ENCODE results near the gene PTPRD.

PTPRD gene

GRCh38 chr9:10237584-10237983 lies 375.2 kb downstream of the PTPRD start:
- H3K79me2 ChIP-seq (ENCODE audit: insufficient read depth, low read length), result no peaks in the 10 kb centered on the region
- no peaks in the 10 kb centered on the region for H3K4me1 ChIP-seq (ENCODE audit: insufficient read depth, low read length, poor library complexity, severe bottlenecking)
- no peaks in the 10 kb centered on the region for H3K9me2 ChIP-seq (replicated peaks; ENCODE audit: low read depth, low read length)
- H3K36me3 ChIP-seq (ENCODE audit: insufficient read depth, low read length), result no peaks in the 10 kb centered on the region
- no peaks in the 10 kb centered on the region for H3K9me3 ChIP-seq (ENCODE audit: insufficient read depth, low read depth, low read length)
- H2AFZ ChIP-seq (ENCODE audit: low read length), result no peak overlapping the region
- no peaks in the 10 kb centered on the region for H4K20me1 ChIP-seq (ENCODE audit: insufficient read depth, low read length, poor library complexity, severe bottlenecking)
- H3K9ac ChIP-seq (ENCODE audit: low read depth, low read length, poor library complexity, severe bottlenecking), result no peak overlapping the region
- H3F3A ChIP-seq (ENCODE audit: low read depth), result no peaks in the 10 kb centered on the region
- no peaks in the 10 kb centered on the region for H3K27me3 ChIP-seq (ENCODE audit: insufficient read depth, low read length, poor library complexity, severe bottlenecking)
- H3K4me2 ChIP-seq (ENCODE audit: low read depth, low read length, poor library complexity, severe bottlenecking), result no peak overlapping the region
- TF ChIP-seq CTCF (conservative IDR thresholded peaks at IDR 0.05; ENCODE audit: low read length), result no peak
- TF ChIP-seq EZH2phosphoT487 (IDR thresholded peaks at IDR 0.05; ENCODE audit: borderline replicate concordance), result no peak
- no peak overlapping the region for H3K4me3 ChIP-seq (ENCODE audit: low read length, poor library complexity, severe bottlenecking)

GRCh38 chr9:10236161-10236560 lies 376.6 kb downstream of the PTPRD start:
- no peaks in the 10 kb centered on the region for H3K36me3 ChIP-seq (ENCODE audit: insufficient read depth, low read length)
- H3K9me3 ChIP-seq (ENCODE audit: insufficient read depth, low read depth, low read length), result no peaks in the 10 kb centered on the region
- H2AFZ ChIP-seq (ENCODE audit: low read length), result no peak overlapping the region
- H3K27me3 ChIP-seq (ENCODE audit: insufficient read depth, low read length, poor library complexity, severe bottlenecking), result no peaks in the 10 kb centered on the region
- TF ChIP-seq CTCF (conservative IDR thresholded peaks at IDR 0.05; ENCODE audit: low read length) (no peak), EZH2phosphoT487 (IDR thresholded peaks at IDR 0.05; ENCODE audit: borderline replicate concordance) (no peak)
- no peak overlapping the region for H3K4me2 ChIP-seq (ENCODE audit: low read depth, low read length, poor library complexity, severe bottlenecking)
- no peak overlapping the region for H3K9ac ChIP-seq (ENCODE audit: low read depth, low read length, poor library complexity, severe bottlenecking)
- no peaks in the 10 kb centered on the region for H3K4me1 ChIP-seq (ENCODE audit: insufficient read depth, low read length, poor library complexity, severe bottlenecking)
- no peak overlapping the region for H3K4me3 ChIP-seq (ENCODE audit: low read length, poor library complexity, severe bottlenecking)
- H3K9me2 ChIP-seq (replicated peaks; ENCODE audit: low read depth, low read length), result no peaks in the 10 kb centered on the region
- no peaks in the 10 kb centered on the region for H4K20me1 ChIP-seq (ENCODE audit: insufficient read depth, low read length, poor library complexity, severe bottlenecking)
- no peaks in the 10 kb centered on the region for H3K79me2 ChIP-seq (ENCODE audit: insufficient read depth, low read length)
- H3F3A ChIP-seq (ENCODE audit: low read depth), result no peaks in the 10 kb centered on the region

GRCh38 chr9:10235376-10235775 lies 377.4 kb downstream of the PTPRD start:
- H2AFZ ChIP-seq (ENCODE audit: low read length), result no peak overlapping the region
- no peak overlapping the region for H3K4me2 ChIP-seq (ENCODE audit: low read depth, low read length, poor library complexity, severe bottlenecking)
- no peak overlapping the region for H3K4me3 ChIP-seq (ENCODE audit: low read length, poor library complexity, severe bottlenecking)
- TF ChIP-seq EZH2phosphoT487 (IDR thresholded peaks at IDR 0.05; ENCODE audit: borderline replicate concordance), result no peak
- TF ChIP-seq CTCF (conservative IDR thresholded peaks at IDR 0.05; ENCODE audit: low read length), result no peak
- H3F3A ChIP-seq (ENCODE audit: low read depth), result no peaks in the 10 kb centered on the region
- no peaks in the 10 kb centered on the region for H4K20me1 ChIP-seq (ENCODE audit: insufficient read depth, low read length, poor library complexity, severe bottlenecking)
- H3K9me2 ChIP-seq (replicated peaks; ENCODE audit: low read depth, low read length), result no peaks in the 10 kb centered on the region
- H3K36me3 ChIP-seq (ENCODE audit: insufficient read depth, low read length), result no peaks in the 10 kb centered on the region
- H3K79me2 ChIP-seq (ENCODE audit: insufficient read depth, low read length), result no peaks in the 10 kb centered on the region
- H3K4me1 ChIP-seq (ENCODE audit: insufficient read depth, low read length, poor library complexity, severe bottlenecking), result no peaks in the 10 kb centered on the region
- H3K9me3 ChIP-seq (ENCODE audit: insufficient read depth, low read depth, low read length), result no peaks in the 10 kb centered on the region
- H3K9ac ChIP-seq (ENCODE audit: low read depth, low read length, poor library complexity, severe bottlenecking), result no peak overlapping the region
- no peaks in the 10 kb centered on the region for H3K27me3 ChIP-seq (ENCODE audit: insufficient read depth, low read length, poor library complexity, severe bottlenecking)

Data from Loucy (cell line).